GM18502 (cell line): ENCODE measurements around the gene ZFYVE28.
A peak's percentile ranks its signal among the peaks of the same experiment; 100 is the strongest.
"Not testable (repeated sequence)": the region's sequence is repeated elsewhere in the genome, so short reads cannot be mapped to it uniquely, and the experiment has no call there.

Experiments used
- ATAC-seq: cut with Tn5 transposase; IDR thresholded peaks from one replicate; pipeline ENCODE4 v1.9.1; 2021; ENCODE audit warnings: mild to moderate bottlenecking; ENCODE audit not compliant: unreplicated experiment, poor library complexity

Gene ZFYVE28

DNA sequence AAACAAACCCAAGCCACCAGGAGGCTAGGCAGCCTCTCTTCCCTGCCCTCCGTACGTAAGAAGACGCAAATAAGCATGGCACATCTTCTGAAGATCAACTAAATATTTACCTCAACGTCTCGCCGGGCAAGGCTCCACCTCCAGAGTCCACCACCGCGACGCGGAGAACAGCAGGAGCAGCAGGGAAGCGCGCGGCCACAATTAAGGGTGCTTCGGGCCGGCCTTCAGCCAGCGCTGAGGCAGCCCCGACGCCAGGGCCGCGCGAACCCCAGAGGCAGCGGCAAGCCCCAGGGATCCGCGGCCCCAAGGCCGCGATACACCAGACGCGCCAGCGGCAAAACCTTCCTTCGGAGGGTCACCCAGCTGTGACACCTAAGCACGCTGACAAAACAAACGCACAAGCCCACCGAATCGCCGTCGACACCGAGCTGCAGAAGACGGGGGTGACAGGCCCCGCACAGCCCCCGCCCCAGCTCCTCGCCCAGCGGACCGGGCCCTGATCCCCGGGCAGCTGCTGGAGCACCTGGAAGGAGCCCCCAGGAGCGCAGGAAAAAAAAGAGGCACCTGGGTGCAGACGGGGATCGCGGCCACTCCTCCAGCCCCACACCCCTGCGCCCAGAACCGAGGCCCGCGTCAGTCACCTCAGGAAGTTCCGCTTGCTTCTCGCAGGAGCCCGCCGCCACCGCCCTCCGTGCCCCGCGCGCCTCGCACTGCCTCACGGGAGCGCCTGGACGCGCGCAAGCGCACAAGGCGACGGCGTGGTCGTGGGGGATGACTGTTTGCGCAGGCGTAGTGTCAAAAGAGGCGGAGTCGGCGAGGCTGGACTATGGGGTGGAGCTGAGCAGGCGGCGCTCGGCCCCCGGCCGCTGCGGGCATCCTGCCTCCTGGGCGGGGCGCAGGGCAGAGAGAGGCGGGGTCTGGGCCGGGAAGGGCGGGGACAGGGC lies 176.8 kb downstream of the ZFYVE28 start, which contains the start of the genes HAUS3 and POLN:
TSS of gene HAUS3 (minus strand) at position 712 of the 944 bp plus-strand sequence. CDS start 1,175 bp downstream, outside the sequence.
TSS of gene POLN (minus strand) at position 712 of the 944 bp plus-strand sequence. CDS start 12,890 bp downstream, outside the sequence.
- peak; percentile 88 for ATAC-seq

DNA sequence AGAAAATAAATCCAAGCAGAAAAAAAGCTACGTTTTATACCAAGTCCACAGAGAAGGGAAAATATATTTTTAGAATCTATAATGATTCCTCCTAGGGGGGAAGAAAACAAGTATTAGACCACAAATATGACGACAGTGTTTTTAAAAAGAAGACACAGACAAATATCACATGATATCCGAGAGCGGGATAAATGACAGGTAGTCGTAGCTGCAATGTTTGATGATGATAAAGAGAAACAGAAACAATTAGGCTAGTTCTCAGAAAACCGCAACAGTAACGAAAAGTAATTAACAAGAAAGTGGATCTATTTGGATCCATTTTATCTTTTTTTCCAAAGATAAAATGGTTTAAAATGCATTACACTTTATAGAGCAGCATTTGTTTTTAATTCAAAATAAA lies 177.4 kb downstream of the ZFYVE28 start:
- no peak for ATAC-seq

GRCh38 chr4:2236944-2237666 lies 181.3 kb downstream of the ZFYVE28 start:
- no peak for ATAC-seq

GRCh38 chr4:2231082-2231481 lies 187.4 kb downstream of the ZFYVE28 start:
- ATAC-seq, result no peak

DNA sequence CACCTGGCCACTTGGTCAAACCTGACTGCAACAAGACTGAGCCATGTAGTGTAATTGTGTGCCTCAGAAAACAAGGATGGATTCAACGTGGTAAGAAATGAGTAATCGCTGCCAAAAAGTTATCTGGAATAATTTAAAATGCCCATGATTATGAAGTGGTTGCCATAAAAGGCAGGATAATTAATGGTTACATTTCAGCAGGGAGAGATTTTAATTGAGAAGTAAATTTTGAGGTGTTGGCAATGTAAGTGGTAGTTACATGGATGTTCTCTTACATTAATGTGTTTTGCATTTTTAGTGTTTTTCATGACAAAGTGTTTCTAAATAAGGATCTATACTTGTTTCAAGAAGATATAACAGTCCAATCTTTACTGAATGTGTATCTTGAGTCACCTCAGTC lies 192.2 kb downstream of the ZFYVE28 start:
- ATAC-seq, result no peak

- no peak for ATAC-seq
These were observed 195.6 kb downstream of the ZFYVE28 start for GRCh38 chr4:2222838-2223237.

DNA sequence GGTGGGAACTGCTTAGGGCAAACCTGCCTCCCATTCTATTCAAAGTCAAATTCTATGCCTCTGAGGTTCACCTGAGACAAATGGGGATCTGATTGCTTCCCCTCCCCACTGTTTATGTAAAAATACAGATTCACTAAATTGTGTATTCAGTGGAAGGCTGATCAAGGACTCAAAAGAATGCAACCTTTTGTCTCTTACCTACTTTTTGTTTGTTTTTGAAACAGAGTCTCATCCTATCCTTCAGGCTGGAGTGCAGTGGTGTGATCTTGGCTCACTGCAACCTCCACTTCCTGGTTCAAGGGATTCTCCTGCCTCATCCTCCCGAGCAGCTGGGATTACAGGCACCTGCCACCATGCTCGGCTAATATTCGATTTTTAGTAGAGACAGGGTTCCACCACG lies 197.1 kb downstream of the ZFYVE28 start:
- ATAC-seq, result not testable (repeated sequence)

DNA sequence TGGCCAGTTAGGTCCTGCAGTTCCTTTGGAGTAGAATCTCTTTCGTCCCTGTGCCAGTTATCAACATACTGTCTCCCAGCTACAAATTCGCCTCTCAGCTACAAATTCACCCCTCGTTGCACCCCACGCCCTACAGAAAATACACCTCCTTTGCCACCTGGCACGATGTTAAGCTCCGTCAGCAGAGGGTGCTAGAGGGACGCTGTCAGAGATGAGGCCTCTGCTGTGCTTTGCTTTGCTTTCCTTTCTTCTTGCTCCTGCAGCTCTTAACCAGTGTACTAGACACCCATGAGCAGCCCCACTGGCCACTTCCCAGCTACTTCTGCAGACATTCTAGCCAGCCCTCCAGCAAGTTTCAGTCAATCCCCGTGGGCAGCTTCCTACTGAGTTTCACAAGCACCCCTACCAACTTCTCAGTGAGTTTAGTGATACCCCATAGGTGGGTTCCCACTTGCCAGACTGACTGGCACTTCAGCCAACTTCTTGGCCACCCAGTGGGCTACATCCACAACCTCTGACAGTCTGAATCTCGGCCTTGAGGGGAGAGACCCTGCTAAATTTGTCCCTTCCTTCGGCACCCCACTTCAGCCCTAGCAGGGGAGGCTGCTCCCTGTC lies 198.3 kb downstream of the ZFYVE28 start:
- peak; percentile 54 for ATAC-seq
